ENCODE measurements around the gene INSRR. TPM values are rescaled to one million over a fixed set of nuclear protein-coding genes. Genes with fewer than 3 reads are reported as not detected.

INSRR gene
- total RNA-seq, 1 experiment from 2014 or later = not detected

DNA sequence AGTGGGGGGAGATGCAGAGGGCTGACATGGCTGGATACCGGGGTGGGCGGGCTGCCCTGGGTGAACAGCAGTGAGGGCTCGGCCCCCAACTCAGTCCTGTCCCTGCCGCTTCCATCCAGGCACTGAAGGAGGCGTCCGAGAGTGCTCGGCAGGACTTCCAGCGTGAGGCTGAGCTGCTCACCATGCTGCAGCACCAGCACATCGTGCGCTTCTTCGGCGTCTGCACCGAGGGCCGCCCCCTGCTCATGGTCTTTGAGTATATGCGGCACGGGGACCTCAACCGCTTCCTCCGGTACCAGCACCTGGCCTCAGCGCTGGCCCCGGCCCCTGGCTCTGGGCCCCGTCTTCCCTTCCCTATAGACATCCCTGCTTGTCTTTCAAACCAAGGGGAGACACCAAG lies 17.4 kb upstream of the INSRR start:
- TF ChIP-seq, protein P1, sequence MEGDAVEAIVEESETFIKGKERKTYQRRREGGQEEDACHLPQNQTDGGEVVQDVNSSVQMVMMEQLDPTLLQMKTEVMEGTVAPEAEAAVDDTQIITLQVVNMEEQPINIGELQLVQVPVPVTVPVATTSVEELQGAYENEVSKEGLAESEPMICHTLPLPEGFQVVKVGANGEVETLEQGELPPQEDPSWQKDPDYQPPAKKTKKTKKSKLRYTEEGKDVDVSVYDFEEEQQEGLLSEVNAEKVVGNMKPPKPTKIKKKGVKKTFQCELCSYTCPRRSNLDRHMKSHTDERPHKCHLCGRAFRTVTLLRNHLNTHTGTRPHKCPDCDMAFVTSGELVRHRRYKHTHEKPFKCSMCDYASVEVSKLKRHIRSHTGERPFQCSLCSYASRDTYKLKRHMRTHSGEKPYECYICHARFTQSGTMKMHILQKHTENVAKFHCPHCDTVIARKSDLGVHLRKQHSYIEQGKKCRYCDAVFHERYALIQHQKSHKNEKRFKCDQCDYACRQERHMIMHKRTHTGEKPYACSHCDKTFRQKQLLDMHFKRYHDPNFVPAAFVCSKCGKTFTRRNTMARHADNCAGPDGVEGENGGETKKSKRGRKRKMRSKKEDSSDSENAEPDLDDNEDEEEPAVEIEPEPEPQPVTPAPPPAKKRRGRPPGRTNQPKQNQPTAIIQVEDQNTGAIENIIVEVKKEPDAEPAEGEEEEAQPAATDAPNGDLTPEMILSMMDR (conservative IDR thresholded peaks at IDR 0.05) = no peak
- no peak for TF ChIP-seq EZH2 (IDR thresholded peaks at IDR 0.05; ENCODE audit: low read depth)
- Histone ChIP-seq H4K20me1 (ENCODE audit: insufficient read depth) (no peaks in the 10 kb centered on the region), H3K4me2 (no peak overlapping the region), H3K79me2 (ENCODE audit: low read depth) (no peaks in the 10 kb centered on the region), H3K9me2 (ENCODE audit: insufficient read depth) (no peaks in the 10 kb centered on the region), H3K4me1 (replicated peaks; ENCODE audit: insufficient read depth) (peaks cover 3% of the 10 kb centered on the region; the same call in 1 of the 2 replicates), H3K4me3 (no peak overlapping the region), H3K9me3 (ENCODE audit: insufficient read depth, low read depth) (no peaks in the 10 kb centered on the region), H2AFZ (no peak overlapping the region), H3K27me3 (ENCODE audit: insufficient read depth, low read depth) (peaks cover 39% of the 10 kb centered on the region), H3K36me3 (ENCODE audit: low read depth) (no peaks in the 10 kb centered on the region), H3F3A (ENCODE audit: insufficient read depth, low read depth) (peaks cover 3% of the 10 kb centered on the region; the same call in 1 of the 2 replicates), H3K27ac (no peak overlapping the region)
- ChIA-PET POLR2A (ENCODE audit: unreplicated experiment) (no interaction called here), CTCF (no interaction called here)
- intact Hi-C loops (cut with micrococcal nuclease; ENCODE audit: unreplicated experiment) = no loop called here
- DNase-seq = no peak
- BruUV-seq (replicated peaks) = no TSS peak

DNA sequence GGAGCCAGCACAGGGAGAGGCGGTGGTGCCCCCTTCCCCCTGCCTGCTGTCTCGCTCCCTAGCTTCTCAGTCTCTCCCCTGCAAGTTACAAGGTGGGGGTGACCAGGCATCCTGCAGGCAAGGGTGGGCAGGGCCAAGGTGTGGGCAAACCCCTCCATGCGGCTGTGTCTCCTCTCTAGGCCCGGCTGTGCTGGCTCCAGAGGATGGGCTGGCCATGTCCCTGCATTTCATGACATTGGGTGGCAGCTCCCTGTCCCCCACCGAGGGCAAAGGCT lies 16.4 kb upstream of the INSRR start:
- H3K9me2 ChIP-seq (ENCODE audit: insufficient read depth) = no peaks in the 10 kb centered on the region
- no peaks in the 10 kb centered on the region for H3K36me3 ChIP-seq (ENCODE audit: low read depth)
- no peaks in the 10 kb centered on the region for H3K9me3 ChIP-seq (ENCODE audit: insufficient read depth, low read depth)
- H3K27me3 ChIP-seq (ENCODE audit: insufficient read depth, low read depth) = peaks cover 31% of the 10 kb centered on the region
- ChIA-PET POLR2A (ENCODE audit: unreplicated experiment) (no interaction called here), CTCF (interaction anchor here (0.6 kb wide), 1 partner anchor 29 kb away, joined by 4 read pairs; no protein-coding TSS in a partner anchor)
- BruUV-seq (replicated peaks) = no TSS peak
- H3K4me1 ChIP-seq (replicated peaks; ENCODE audit: insufficient read depth) = peaks cover 11% of the 10 kb centered on the region
- H3K27ac ChIP-seq = no peak overlapping the region
- H3K4me2 ChIP-seq = no peak overlapping the region
- no peaks in the 10 kb centered on the region for H4K20me1 ChIP-seq (ENCODE audit: insufficient read depth)
- no peak for DNase-seq
- no peak for TF ChIP-seq EZH2 (IDR thresholded peaks at IDR 0.05; ENCODE audit: low read depth)
- TF ChIP-seq, protein P1 (conservative IDR thresholded peaks at IDR 0.05) = no peak
- peaks cover 13% of the 10 kb centered on the region for H3F3A ChIP-seq (ENCODE audit: insufficient read depth, low read depth)
- H3K4me3 ChIP-seq = no peak overlapping the region
- H3K79me2 ChIP-seq (ENCODE audit: low read depth) = no peaks in the 10 kb centered on the region
- no peak overlapping the region for H2AFZ ChIP-seq
- intact Hi-C loops (cut with micrococcal nuclease; ENCODE audit: unreplicated experiment) = no loop called here

GRCh38 chr1:156874572-156875340 lies 15.8 kb upstream of the INSRR start:
- Histone ChIP-seq H3K27me3 (ENCODE audit: insufficient read depth, low read depth) (peaks cover 26% of the 10 kb centered on the region), H3K4me3 (no peak overlapping the region), H3K27ac (no peak overlapping the region), H3K79me2 (ENCODE audit: low read depth) (no peaks in the 10 kb centered on the region), H3K9me3 (ENCODE audit: insufficient read depth, low read depth) (no peaks in the 10 kb centered on the region), H4K20me1 (ENCODE audit: insufficient read depth) (no peaks in the 10 kb centered on the region), H3F3A (ENCODE audit: insufficient read depth, low read depth) (peaks cover 17% of the 10 kb centered on the region), H3K4me1 (replicated peaks; ENCODE audit: insufficient read depth) (peaks cover 16% of the 10 kb centered on the region), H3K4me2 (no peak overlapping the region), H2AFZ (no peak overlapping the region), H3K9me2 (ENCODE audit: insufficient read depth) (no peaks in the 10 kb centered on the region), H3K36me3 (ENCODE audit: low read depth) (no peaks in the 10 kb centered on the region)
- no TSS peak for BruUV-seq (replicated peaks)
- ChIA-PET POLR2A (ENCODE audit: unreplicated experiment) (no interaction called here), CTCF (interaction anchor here (0.6 kb wide), 1 partner anchor 28 kb away, joined by 4 read pairs; no protein-coding TSS in a partner anchor)
- no peak for DNase-seq
- intact Hi-C loops (cut with micrococcal nuclease; ENCODE audit: unreplicated experiment) = no loop called here
- TF ChIP-seq, protein P1 (conservative IDR thresholded peaks at IDR 0.05) = no peak
- no peak for TF ChIP-seq EZH2 (IDR thresholded peaks at IDR 0.05; ENCODE audit: low read depth)

Data from PC-9 (cell line).